GM19468 (cell line): ENCODE data around the gene RCAN1.
"Not testable (repeated sequence)": the region's sequence is repeated elsewhere in the genome, so short reads cannot be mapped to it uniquely, and the experiment has no call there.

ENCODE experiments used
- ATAC-seq: cut with Tn5 transposase; IDR thresholded peaks from one replicate; pipeline ENCODE4 v1.9.1; 2021; ENCODE audit warnings: mild to moderate bottlenecking, moderate library complexity, moderate number of reproducible peaks; ENCODE audit not compliant: unreplicated experiment; ENCODE audit errors: extremely low read depth

RCAN1 gene

GRCh38 chr21:34498623-34499022, 116.3 kb downstream of the RCAN1 start:
- ATAC-seq = no peak

DNA sequence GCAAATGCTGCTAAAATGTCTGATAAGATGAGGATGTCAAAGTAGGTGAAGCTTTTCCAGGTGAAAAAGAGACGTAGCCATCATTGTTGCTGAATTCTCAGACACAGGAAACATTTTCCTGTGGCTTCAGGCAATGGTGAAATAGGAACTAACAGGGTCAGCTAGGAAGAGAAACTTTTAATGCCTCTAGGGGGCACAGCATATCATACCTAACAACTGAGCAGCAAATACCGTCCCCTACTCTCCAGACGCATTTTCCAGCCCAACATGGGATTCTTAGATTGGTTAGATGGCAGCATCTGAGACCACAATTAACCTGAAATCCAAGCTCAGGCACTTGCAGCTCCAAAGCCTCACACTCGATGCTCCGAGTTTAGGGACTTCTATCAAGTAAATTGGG, 131.1 kb downstream of the RCAN1 start:
- not testable (repeated sequence) for ATAC-seq

DNA sequence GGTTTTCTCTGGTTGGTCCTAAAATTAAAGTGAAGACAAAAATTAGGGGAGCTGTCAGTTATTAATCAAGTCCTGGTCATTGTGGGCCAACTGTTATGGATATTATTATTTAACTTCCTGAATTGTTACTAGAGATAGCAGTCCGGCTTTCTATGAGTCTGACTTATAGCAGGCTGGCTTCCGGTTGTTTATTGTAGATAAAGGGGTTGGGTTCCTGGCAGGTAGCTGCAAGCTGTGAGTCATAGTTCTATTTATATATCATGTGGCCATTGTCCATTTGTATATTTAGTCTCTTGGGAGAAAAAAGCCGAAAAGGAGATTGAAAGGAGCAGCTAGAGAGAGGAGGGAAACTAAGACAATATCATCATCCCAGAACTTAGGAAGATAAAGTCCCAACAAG, 131.5 kb downstream of the RCAN1 start:
- ATAC-seq = not testable (repeated sequence)

DNA sequence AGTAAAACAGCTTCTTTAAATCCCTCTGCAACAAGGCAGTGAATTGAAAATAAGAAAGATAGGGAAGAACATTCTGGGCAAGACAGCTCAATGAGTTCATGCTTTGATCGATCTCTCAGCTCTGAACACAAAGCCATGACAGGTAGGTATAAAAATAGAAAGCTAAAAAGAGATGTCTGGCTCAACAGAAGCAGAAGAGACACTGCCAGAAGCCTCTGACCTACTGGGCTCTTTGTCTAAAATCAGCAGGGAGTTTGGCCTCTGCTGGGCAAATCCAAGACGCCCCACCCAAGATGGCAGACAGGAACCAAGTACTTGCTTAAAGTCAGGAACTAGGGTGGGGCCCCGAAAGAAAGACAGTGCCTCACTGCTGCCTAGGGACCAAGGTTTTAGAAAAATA, 147.6 kb downstream of the RCAN1 start:
- ATAC-seq = not testable (repeated sequence)
